ENCODE measurements around the gene KLK15.

Gene KLK15

DNA sequence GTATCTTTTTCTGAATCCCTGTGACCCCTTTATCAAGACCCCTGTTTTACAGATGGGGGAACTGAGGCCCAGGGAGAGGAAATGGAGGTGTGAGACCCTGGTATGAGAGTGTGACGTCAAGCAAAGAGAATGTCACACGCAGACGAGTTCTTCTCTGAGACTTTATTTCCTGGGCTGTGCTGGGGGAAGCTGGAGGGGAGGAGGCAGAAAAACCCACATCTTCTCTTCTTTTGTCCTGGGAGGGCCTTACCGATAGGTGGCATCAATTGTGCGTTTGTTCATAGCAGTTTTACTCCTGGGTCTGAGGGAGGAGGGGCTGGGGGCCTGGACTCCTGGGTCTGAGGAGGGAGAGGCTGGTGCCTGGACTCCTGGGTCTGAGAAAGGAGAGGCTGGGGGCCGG, 4.9 kb upstream of the KLK15 start:
- no peak for DNase-seq (ENCODE audit: low read depth)
- no peak overlapping the region for H3K4me3 ChIP-seq (ENCODE audit: low read depth, low read length)

DNA sequence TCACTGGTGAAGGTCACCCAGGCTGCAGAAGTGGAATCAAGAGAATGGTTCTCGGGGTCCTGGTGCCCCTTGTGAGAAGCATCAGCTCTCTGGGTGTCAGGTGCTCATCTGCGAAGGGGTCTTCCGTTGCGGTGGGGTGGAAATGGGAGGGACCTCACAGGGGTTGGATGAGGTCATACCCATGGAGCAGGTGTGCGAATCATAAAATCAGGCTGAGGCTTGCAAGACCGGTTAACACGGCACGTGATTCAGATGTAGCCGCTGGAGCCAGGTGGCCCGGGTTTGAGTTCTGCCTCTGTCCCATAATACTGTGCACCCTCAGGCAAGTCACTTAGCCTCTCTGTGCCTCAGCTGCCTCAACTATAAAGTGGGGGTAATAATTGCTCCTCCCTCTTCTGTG, 3.9 kb upstream of the KLK15 start:
- H3K4me3 ChIP-seq (ENCODE audit: low read depth, low read length) = no peak overlapping the region
- TF ChIP-seq, protein P1, sequence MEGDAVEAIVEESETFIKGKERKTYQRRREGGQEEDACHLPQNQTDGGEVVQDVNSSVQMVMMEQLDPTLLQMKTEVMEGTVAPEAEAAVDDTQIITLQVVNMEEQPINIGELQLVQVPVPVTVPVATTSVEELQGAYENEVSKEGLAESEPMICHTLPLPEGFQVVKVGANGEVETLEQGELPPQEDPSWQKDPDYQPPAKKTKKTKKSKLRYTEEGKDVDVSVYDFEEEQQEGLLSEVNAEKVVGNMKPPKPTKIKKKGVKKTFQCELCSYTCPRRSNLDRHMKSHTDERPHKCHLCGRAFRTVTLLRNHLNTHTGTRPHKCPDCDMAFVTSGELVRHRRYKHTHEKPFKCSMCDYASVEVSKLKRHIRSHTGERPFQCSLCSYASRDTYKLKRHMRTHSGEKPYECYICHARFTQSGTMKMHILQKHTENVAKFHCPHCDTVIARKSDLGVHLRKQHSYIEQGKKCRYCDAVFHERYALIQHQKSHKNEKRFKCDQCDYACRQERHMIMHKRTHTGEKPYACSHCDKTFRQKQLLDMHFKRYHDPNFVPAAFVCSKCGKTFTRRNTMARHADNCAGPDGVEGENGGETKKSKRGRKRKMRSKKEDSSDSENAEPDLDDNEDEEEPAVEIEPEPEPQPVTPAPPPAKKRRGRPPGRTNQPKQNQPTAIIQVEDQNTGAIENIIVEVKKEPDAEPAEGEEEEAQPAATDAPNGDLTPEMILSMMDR (IDR thresholded peaks at IDR 0.05; ENCODE audit: control insufficient read depth, extremely low read depth, insufficient read depth) = no peak
- peak; percentile 79 for DNase-seq (ENCODE audit: low read depth)

More for the DNA sequence above, 4.9 kb upstream of the KLK15 start:
- TF ChIP-seq, protein P1 (IDR thresholded peaks at IDR 0.05; ENCODE audit: control insufficient read depth, extremely low read depth, insufficient read depth) = peak; percentile 66

DNA sequence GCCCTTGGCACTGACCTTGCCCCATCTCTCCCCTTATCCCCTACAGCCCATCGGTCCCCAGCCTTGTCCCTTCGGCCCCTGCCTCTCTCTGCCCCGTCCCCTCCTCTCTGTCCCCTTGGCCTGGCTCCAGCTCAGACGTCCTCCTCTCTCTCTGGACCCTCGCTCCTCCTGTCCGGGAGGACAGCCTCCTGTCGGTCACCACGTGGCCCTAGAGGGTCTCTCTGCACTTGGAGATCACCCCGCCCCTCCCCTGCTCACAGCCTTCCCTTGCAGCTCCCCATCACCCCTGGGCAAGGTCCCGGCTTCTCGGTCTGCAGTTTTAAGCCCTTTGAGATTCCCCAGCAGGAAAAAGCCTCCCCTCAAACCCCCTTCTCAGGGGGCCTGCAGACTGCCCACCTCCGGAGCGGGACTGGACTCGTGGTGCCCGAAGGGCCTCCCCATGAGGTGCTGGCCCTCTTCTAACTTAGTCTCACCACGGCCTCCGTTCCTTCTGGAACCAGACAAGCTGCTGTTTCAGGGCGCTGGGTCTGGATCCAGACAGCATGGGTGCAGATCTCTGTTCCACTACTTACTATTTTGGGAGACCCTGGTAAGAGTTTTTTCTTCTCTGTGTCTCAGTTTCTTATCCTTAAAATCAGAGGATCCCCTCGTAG, 3.3 kb upstream of the KLK15 start:
- TF ChIP-seq, protein P1 (IDR thresholded peaks at IDR 0.05; ENCODE audit: control insufficient read depth, extremely low read depth, insufficient read depth) = no peak
- DNase-seq (ENCODE audit: low read depth) = no peak
- 0 out of 2 replicates have a peak overlapping the region, but pooled peaks have one; percentile 14 for H3K4me3 ChIP-seq (ENCODE audit: low read depth, low read length)

DNA sequence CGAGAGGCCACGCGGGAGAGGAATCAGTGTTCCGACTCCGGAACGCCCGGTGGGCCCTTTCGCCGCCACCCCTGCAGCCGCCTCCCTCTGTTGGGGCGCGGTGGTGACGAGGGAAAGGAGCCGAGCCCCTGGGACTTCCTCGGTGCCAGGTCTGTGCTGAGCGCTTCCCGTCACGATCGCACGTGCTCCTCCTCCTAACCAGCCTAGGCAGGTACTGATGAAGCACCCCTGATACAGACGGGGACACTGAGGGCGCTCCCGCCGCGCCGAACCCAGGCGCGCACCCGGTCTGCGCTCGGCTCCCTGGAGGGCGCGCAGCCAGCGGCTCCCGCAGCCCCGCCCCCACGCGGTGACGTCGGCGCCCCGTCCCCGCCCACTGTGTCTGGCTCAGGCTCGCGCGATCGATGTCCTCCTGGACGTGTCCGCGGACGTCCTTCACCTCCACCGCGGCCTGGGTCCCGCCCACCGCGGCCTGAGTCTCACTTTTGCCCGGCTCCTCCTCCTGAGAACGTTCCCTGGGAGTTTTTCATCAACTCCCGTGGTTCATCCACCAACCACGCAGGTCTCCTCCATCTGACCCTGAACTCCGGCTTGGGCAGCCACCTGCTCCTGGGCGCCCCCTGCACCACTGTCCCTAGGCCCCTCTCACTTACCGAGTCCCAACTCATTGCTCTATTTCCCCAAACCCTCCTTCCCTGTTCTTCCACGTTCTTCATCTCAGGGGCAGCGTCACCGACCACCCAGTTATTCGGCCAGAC, 2.6 kb upstream of the KLK15 start:
- TF ChIP-seq, protein P1 (IDR thresholded peaks at IDR 0.05; ENCODE audit: control insufficient read depth, extremely low read depth, insufficient read depth) = peak; percentile 5; the same call in 1 of the 2 replicates
- DNase-seq (ENCODE audit: low read depth) = no peak
- peak overlapping the region; percentile 70 for H3K4me3 ChIP-seq (ENCODE audit: low read depth, low read length)

DNA sequence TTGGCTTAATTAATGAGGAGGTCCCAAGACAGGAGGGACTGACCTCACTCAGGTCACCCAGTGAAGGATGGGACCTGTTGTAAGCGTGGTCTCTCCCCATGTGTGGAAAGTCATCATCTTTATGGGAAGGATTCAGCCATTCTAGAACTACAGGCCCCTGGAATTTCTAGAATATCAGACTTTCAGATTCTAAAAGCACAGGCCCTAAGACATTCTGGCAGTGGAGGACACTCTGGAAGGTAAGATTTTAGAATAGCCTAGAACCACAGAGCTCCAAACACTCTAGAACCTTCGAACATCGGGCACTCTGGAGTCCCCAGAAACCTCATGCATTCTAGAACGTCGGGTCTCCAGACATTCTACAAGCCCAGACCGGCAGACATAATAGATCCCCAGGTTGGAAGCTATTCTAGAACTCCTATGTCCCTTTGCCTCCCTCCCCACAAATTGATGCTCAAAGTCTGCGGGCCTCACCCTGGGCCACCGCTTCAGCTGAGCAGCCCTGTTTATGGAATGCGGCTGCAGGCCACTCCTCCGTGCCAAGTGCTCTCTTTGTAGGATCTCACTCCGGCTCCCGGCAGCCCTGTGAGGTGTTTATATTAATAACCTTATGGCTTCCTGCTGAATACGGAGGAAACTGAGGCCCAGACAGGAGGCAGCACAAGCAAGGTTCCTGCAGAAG, 1.9 kb upstream of the KLK15 start:
- H3K4me3 ChIP-seq (ENCODE audit: low read depth, low read length) = peak overlapping the region; percentile 70
- TF ChIP-seq, protein P1 (IDR thresholded peaks at IDR 0.05; ENCODE audit: control insufficient read depth, extremely low read depth, insufficient read depth) = no peak
- no peak for DNase-seq (ENCODE audit: low read depth)

DNA sequence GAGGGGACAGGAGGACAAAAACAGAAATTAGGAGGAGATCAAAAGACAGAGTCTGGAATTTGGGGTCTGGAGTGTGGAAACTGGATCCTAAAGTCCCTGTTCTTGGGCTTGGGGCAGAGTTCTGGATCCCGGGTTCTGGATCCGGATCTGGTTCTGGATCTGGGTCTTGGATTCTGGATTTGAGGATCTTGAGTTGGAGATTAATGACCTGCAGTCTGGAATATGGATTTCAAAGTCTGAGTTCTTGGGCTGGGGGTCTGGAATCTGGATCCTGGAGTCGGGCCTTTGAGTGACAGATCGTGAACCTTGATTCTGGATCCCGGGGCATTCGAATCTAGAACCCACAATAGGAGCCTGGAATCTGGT, 411 bp upstream of the KLK15 start:
- TF ChIP-seq, protein P1 (IDR thresholded peaks at IDR 0.05; ENCODE audit: control insufficient read depth, extremely low read depth, insufficient read depth) = no peak
- no peak for DNase-seq (ENCODE audit: low read depth)
- no peak overlapping the region for H3K4me3 ChIP-seq (ENCODE audit: low read depth, low read length)
